ENCODE results near the gene SEC22C. TPM values are rescaled to one million over a fixed set of nuclear protein-coding genes. Genes with fewer than 3 reads are reported as not detected.
"Not testable (repeated sequence)": the region's sequence is repeated elsewhere in the genome, so short reads cannot be mapped to it uniquely, and the experiment has no call there.

Gene SEC22C, protein sequence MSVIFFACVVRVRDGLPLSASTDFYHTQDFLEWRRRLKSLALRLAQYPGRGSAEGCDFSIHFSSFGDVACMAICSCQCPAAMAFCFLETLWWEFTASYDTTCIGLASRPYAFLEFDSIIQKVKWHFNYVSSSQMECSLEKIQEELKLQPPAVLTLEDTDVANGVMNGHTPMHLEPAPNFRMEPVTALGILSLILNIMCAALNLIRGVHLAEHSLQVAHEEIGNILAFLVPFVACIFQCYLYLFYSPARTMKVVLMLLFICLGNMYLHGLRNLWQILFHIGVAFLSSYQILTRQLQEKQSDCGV
- 32.6 TPM for total RNA-seq

GRCh38 chr3:42581709-42582473 lies at the start of gene SEC22C:
Gene SEC22C, minus strand, starts transcription at chr3:42581967. Its CDS starts 12,921 bp downstream, at chr3:42569046.
- peak; percentile 86 to 96 (median 95) for DNase-seq (ENCODE audit: low read depth in 2 of 3, low spot score in 2 of 3)

DNA sequence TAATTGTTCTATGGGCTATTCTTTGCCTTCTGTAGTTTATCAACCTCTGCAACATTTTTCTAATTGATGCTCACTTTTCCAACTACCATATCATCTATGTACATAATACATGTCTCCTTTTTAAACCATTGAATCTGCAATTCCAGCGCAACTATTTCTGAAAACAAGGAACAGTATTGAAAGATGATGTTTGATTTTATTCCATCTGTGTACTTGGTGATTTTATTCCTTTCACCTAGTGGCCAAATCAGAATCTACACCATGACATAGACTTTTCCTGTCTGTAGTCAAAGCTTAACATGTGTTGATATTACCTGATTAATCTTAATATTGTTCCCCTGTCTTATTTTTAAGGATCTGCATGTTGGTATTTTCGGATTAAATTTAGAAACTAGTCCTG lies 31.7 kb upstream of the SEC22C start:
- peak in 2 of 3 donors; percentile 32 to 52 for DNase-seq (ENCODE audit: low read depth in 2 of 3, low spot score in 2 of 3)

DNA sequence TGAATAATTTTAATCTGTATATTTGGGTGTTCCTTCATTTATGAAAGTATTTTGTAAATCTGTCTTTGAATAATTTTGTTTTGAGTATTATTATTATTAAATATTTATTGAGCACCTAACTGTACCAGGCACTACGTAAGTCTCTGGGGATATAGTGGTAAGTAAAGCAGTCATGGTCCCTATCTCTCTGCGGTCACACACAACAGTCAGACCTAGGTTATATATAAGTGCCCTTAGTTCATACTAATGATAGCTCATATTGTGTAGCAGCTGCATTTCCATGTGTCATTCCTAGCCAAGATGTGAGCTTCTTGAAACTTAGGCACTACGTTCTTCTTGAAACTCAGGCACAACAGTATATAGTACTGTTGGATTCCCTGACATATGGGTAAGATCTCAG lies 31.2 kb upstream of the SEC22C start:
- no peak for DNase-seq (ENCODE audit: low read depth in 2 of 3, low spot score in 2 of 3)

GRCh38 chr3:42612217-42612616 lies 30.4 kb upstream of the SEC22C start:
- DNase-seq (ENCODE audit: low read depth in 2 of 3, low spot score in 2 of 3) = peak in 2 of 3 donors; percentile 14 to 17

DNA sequence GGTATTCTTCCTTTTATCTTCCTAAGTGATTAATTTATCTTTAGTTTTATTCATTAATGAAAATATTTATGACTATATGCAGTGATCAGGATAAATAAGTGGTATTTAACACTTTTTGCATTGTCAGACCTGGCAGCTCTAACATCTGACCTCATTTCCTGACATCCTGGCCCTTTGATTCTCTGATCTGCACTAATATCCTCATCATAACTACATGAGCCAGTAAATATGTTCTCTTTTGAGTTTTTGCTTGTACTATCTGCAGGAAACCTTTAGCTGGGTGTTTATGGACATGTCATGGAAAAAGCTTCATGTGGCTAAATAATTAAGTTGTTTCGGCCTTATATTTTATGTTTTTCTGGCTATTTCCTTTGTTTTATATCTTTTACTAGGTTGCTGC lies 29.2 kb upstream of the SEC22C start:
- peak in 2 of 3 donors; percentile 14 to 41 for DNase-seq (ENCODE audit: low read depth in 2 of 3, low spot score in 2 of 3)

GRCh38 chr3:42608581-42608980 lies 26.8 kb upstream of the SEC22C start:
- no peak for DNase-seq (ENCODE audit: low read depth in 2 of 3, low spot score in 2 of 3)

DNA sequence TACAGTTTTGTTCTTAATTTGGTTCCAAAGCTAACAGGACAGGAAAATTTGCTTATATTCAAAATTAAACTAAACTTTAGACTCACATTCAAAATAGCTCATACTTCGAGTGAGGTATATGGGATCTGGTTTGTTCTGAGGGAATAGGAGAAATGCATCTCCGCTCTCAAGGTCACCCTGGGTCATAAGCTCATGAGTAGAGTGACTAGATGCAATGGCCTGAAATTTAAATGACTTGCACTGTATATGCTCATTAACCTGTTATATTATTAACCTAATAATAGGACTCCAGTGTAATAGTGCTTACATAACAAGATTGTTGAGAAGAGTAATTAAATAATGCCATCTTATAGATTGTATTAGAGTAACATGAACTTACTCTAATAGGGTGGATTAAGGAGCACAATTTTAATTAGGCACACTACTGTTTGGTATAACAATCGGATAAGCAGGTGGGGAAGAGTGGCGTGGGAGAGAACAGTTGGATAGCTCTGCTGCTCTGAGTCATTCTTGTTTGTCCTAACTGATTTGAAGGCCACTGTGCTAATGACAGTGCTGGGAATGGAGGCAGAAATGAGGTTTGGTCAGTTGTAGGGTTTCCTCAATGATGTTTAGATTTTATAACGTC lies 23.9 kb upstream of the SEC22C start:
- DNase-seq (ENCODE audit: low read depth in 2 of 3, low spot score in 2 of 3) = no peak

DNA sequence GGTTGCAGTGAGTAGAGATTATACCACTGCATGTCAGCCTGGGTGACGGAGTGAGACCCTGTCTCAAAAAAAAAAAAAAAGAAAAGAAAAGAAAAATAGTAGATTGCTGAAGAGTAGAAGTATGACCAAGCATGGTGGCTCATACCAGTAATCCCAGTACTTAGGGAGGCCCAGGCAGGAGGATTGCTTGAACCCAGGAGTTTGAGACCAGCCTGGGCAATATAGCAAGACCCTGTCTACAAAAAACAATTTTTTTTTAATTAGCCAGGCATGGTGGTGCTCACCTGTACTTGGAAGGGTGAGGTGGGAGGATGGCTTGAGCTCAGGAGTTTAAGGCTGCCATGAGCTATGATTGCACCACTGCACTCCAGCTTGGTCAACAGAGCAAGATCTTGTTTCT lies 21.2 kb upstream of the SEC22C start:
- DNase-seq (ENCODE audit: low read depth in 2 of 3, low spot score in 2 of 3) = no peak

DNA sequence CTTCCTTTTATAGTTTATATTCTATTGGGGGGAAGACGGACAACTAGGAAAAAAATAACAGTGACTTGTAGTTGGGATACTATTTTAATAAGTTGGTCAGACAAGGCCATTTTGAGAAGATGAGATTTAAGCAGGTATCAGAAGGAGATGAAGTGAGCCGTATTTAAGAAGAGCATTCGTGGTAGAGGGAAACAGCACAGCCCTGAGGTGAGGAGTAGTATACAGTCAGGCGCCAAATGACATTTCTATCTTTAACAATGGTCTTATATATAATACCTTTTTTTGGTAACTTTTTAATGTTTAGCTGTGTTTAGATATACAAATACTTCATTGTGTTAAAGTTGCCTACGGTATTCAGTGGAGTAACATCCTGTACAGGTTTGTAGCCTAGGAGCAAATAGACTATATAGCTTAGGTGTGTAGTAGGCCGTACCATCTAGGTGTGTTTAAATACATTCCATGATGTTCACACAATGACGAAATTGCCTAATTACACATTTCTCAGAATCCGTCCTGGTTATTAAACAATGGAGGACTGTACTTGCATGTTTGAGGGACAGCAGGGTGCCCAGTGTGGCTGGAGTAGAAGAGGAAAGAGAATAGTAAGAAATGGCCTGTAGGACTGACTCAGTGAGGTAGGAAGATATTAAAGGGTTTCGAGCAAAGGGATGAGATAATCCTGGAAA lies 20.3 kb upstream of the SEC22C start:
- DNase-seq (ENCODE audit: low read depth in 2 of 3, low spot score in 2 of 3) = no peak

- DNase-seq (ENCODE audit: low read depth in 2 of 3, low spot score in 2 of 3) = peak in 2 of 3 donors; percentile 74 to 83
Observed at GRCh38 chr3:42600958-42601675, 19.4 kb upstream of the SEC22C start.

DNA sequence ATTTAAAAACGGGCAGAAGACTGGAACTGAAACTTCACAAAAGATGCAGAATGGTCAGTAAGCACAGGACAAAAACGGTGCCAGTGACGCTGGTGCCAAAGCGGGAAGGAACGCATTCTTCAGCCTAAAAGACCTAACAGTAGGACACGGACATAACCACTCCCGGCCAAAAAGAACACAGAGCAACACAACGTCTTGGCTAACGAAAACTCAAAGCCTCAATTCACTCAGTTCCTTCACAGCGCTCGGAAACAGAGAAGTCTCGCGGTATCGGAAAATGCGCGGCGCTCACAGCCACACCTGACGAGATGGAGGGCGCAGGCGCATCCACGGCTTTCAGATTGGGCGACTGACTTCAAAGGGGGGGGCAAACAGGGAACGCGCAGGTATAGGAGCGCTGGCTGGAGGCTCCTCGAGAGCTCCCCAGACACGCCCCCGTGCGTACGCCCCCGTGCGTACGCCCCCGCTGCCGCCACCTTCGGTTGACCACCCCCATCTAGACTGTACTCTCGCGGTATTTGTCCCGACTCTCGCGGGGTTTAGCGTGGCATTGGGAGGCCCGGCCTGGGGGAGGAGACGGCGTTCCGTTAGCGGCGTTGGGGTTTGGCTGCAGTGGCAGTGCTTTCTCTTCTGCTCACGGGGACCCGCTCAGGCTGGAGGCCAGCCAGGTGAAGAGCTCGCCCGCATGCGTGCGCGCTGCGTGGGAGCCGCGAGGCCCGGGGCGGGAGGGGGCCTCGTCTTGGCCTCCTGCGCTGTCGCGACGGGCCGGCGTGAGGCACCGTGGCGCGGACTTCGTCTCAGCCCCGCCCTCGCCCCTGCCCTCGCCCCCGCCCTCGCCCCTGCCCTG lies 18.6 kb upstream of the SEC22C start, which contains the start of gene NKTR:
Gene NKTR, plus strand, starts transcription at position 576 of the 847 bp plus-strand sequence. CDS start 321 bp downstream, outside the sequence.
- DNase-seq (ENCODE audit: low read depth in 2 of 3, low spot score in 2 of 3) = peak; percentile 100

- DNase-seq (ENCODE audit: low read depth in 2 of 3, low spot score in 2 of 3) = not testable (repeated sequence)
Observed at GRCh38 chr3:42597098-42597497, 15.3 kb upstream of the SEC22C start.

- DNase-seq (ENCODE audit: low read depth in 2 of 3, low spot score in 2 of 3) = no peak
Observed at GRCh38 chr3:42595682-42596081, 13.9 kb upstream of the SEC22C start.

- DNase-seq (ENCODE audit: low read depth in 2 of 3, low spot score in 2 of 3) = no peak
Observed at GRCh38 chr3:42593635-42594034, 11.9 kb upstream of the SEC22C start.

GRCh38 chr3:42591811-42592210 lies 10.0 kb upstream of the SEC22C start:
- no peak for DNase-seq (ENCODE audit: low read depth in 2 of 3, low spot score in 2 of 3)

GRCh38 chr3:42590989-42591756 lies 9.4 kb upstream of the SEC22C start:
- peak in 1 of 3 donors; percentile 37 for DNase-seq (ENCODE audit: low read depth in 2 of 3, low spot score in 2 of 3)

DNA sequence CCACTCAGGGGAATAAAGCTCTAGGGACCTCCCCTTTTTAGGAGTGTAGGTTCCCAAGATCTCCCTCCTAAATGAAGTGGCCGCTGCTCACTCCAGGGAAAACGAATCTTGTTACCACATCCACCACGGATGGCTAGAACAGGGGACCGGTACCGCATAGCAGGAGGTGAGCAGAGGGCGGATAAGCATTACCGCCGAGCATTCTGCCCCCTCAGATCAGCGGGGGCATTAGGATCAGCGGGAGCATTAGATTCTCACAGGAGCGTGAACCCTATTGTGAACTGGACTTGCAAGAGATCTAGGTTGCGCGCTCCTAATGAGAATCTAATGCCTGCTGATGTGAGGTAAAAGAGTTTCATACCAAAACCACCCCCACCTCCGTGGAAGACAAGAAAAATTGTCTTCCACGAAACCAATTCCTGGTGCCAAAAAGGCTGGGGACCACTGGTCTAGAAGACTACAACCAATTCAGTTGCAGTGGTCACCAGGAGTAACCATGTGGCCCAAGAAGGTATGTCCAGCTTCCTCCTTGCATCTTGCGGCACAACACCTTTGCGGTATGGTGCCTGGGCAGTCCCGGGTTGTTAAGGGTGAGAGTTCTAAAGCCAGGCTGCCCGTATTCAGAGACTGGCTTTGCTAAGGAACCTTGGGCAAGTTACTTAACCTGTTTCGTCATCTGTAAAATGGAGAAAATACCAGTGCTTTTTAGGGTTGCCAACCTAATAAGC lies 7.8 kb upstream of the SEC22C start:
- no peak for DNase-seq (ENCODE audit: low read depth in 2 of 3, low spot score in 2 of 3)

- no peak for DNase-seq (ENCODE audit: low read depth in 2 of 3, low spot score in 2 of 3)
Observed at GRCh38 chr3:42588625-42589024, 6.9 kb upstream of the SEC22C start.

Measured in hematopoietic multipotent progenitor cell (in vitro differentiated cells).